HEK293 (cell line): ENCODE measurements around the gene CDK5.

Source experiments
- BCL11B ChIP-seq: fragments of 450-650 bp; formaldehyde crosslinking; IDR thresholded peaks from 2 replicates; pipeline ENCODE4 v1.5.1; 2016; ENCODE audit warnings: low read depth, missing biosample characterization, missing genetic modification characterization
- ELK4 ChIP-seq: IDR thresholded peaks from 2 replicates; pipeline ENCODE4 v1.6.1; 2011; ENCODE audit warnings: mild to moderate bottlenecking, low read depth, low read length, borderline replicate concordance
- GLI2 ChIP-seq: fragments of 450-650 bp; formaldehyde crosslinking; IDR thresholded peaks from 2 replicates; pipeline ENCODE4; 2017; ENCODE audit warnings: missing biosample characterization, missing genetic modification characterization, low read depth, borderline replicate concordance
- GLIS2 ChIP-seq: fragments of 450-650 bp; formaldehyde crosslinking; IDR thresholded peaks from 2 replicates; pipeline ENCODE4 v1.5.1; 2016; ENCODE audit warnings: missing biosample characterization, missing genetic modification characterization
- MYNN ChIP-seq: fragments of 450-650 bp; formaldehyde crosslinking; IDR thresholded peaks from 2 replicates; pipeline ENCODE4 v1.5.1; 2016; ENCODE audit warnings: missing biosample characterization, missing genetic modification characterization, borderline replicate concordance
- SCRT1 ChIP-seq: fragments of 450-650 bp; formaldehyde crosslinking; IDR thresholded peaks from 2 replicates; pipeline ENCODE4 v1.5.1; 2016; ENCODE audit warnings: missing biosample characterization, missing genetic modification characterization, borderline replicate concordance
- ZBTB49 ChIP-seq: fragments of 450-650 bp; formaldehyde crosslinking; IDR thresholded peaks from 2 replicates; pipeline ENCODE4 v1.5.1; 2016; ENCODE audit warnings: missing biosample characterization, missing genetic modification characterization, low read depth
- ZBTB7A ChIP-seq: fragments of 450-650 bp; formaldehyde crosslinking; IDR thresholded peaks from 2 replicates; pipeline ENCODE4 v1.5.1; 2016; ENCODE audit warnings: low read depth, missing biosample characterization, missing genetic modification characterization
- ZBTB8A ChIP-seq: fragments of 450-650 bp; formaldehyde crosslinking; IDR thresholded peaks from 2 replicates; pipeline ENCODE4 v1.5.1; 2016; ENCODE audit warnings: missing biosample characterization, missing genetic modification characterization
- ZFP41 ChIP-seq: fragments of 450-650 bp; formaldehyde crosslinking; IDR thresholded peaks from 2 replicates; pipeline ENCODE4 v1.5.1; 2016; ENCODE audit warnings: missing biosample characterization, missing genetic modification characterization, borderline replicate concordance
- ZNF112 ChIP-seq: fragments of 450-650 bp; formaldehyde crosslinking; IDR thresholded peaks from 2 replicates; pipeline ENCODE4 v1.5.0; 2017; ENCODE audit warnings: missing biosample characterization, missing genetic modification characterization
- ZNF155 ChIP-seq: fragments of 450-650 bp; formaldehyde crosslinking; IDR thresholded peaks from 2 replicates; pipeline ENCODE4 v1.5.1; 2016; ENCODE audit warnings: missing biosample characterization, missing genetic modification characterization
- ZNF18 ChIP-seq: fragments of 450-650 bp; formaldehyde crosslinking; IDR thresholded peaks from 2 replicates; pipeline ENCODE4 v1.5.1; 2016; ENCODE audit warnings: missing biosample characterization, missing genetic modification characterization
- ZNF19 ChIP-seq: fragments of 450-650 bp; formaldehyde crosslinking; IDR thresholded peaks from 2 replicates; pipeline ENCODE4; 2016; ENCODE audit warnings: missing biosample characterization, missing genetic modification characterization, low read depth
- ZNF202 ChIP-seq: fragments of 450-650 bp; formaldehyde crosslinking; IDR thresholded peaks from 2 replicates; pipeline ENCODE4 v1.5.1; 2016; ENCODE audit warnings: missing biosample characterization, missing genetic modification characterization, borderline replicate concordance
- ZNF311 ChIP-seq: fragments of 450-650 bp; formaldehyde crosslinking; IDR thresholded peaks from 2 replicates; pipeline ENCODE4 v1.5.1; 2017; ENCODE audit warnings: missing biosample characterization, missing genetic modification characterization, borderline replicate concordance
- ZNF426 ChIP-seq: fragments of 450-650 bp; formaldehyde crosslinking; IDR thresholded peaks from 2 replicates; pipeline ENCODE4 v1.5.1; 2017; ENCODE audit warnings: missing biosample characterization, missing genetic modification characterization, mild to moderate bottlenecking, inconsistent platforms, moderate library complexity
- ZNF513 ChIP-seq: fragments of 450-650 bp; IDR thresholded peaks from 2 replicates; pipeline ENCODE4 v1.5.1; 2018; ENCODE audit warnings: missing biosample characterization, missing genetic modification characterization
- ZNF626 ChIP-seq: fragments of 450-650 bp; sonication (Bioruptor Pico); formaldehyde crosslinking; IDR thresholded peaks from 2 replicates; pipeline ENCODE4 v1.5.1; 2018; ENCODE audit warnings: missing biosample characterization, missing genetic modification characterization, inconsistent platforms
- ZNF670 ChIP-seq: fragments of 450-650 bp; formaldehyde crosslinking; IDR thresholded peaks from 2 replicates; pipeline ENCODE4 v1.5.1; 2016; ENCODE audit warnings: missing biosample characterization, missing genetic modification characterization, low read depth
- ZNF677 ChIP-seq: fragments of 450-650 bp; IDR thresholded peaks from 2 replicates; pipeline ENCODE4 v1.5.0; 2018; ENCODE audit warnings: missing biosample characterization, mild to moderate bottlenecking, missing genetic modification characterization, moderate library complexity
- ZNF76 ChIP-seq: fragments of 450-650 bp; formaldehyde crosslinking; IDR thresholded peaks from 2 replicates; pipeline ENCODE4; 2016; ENCODE audit warnings: low read depth, missing biosample characterization, missing genetic modification characterization, borderline replicate concordance
- ZNF777 ChIP-seq: fragments of 450-650 bp; formaldehyde crosslinking; IDR thresholded peaks from 2 replicates; pipeline ENCODE4 v1.5.1; 2017; ENCODE audit warnings: missing biosample characterization, missing genetic modification characterization, borderline replicate concordance
- TF ChIP-seq, protein P1 (sequence below): fragments of 450-650 bp; formaldehyde crosslinking; IDR thresholded peaks from 2 replicates; pipeline ENCODE4 v1.5.1; 2016; ENCODE audit warnings: missing biosample characterization, missing genetic modification characterization
- TF ChIP-seq, protein P2 (sequence below): fragments of 450-650 bp; formaldehyde crosslinking; IDR thresholded peaks from 2 replicates; pipeline ENCODE4 v1.5.1; 2016; ENCODE audit warnings: missing biosample characterization, missing genetic modification characterization
- TF ChIP-seq, protein P3 (sequence below): fragments of 450-650 bp; formaldehyde crosslinking; IDR thresholded peaks from 2 replicates; pipeline ENCODE4 v1.5.1; 2016; ENCODE audit warnings: missing biosample characterization, missing genetic modification characterization

CDK5 gene

DNA sequence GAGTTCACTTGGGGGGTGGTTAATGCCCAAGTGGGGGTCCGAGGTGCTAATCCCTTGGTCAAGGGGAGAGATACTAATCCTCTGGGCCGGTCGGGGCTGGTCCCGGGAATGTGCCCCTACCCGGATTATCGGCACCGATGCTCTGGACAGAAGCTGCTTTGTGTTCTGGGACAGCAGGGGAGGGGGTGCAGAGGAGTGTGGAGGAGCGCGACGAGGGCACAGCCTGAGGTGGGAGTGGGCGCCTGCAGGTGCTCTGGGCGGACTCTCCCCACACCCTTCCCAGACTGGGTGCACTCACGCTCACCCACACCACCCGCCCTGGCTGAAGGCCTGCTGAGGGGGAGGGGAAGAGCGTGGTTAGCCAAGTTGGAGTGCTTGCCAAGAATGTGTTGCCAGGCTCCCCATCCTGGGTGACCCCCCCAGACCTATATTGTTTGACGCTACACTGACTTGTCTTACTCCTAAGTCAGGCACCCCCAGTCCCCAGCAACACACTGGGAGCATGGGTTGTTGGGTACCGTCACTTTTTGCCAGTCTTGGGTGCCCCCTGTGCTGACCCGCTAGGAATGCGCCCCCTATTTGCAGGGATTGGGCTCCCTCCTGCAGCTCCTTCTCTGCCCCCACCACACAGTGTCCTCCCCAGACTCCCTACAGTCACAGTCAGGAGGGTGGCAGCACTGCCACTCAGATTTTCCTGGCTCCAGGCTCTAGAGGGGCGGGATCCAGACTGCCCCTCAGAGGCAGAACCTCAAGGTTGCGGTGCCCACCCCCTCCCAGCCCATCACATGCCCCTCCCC lies 2.9 kb upstream of the CDK5 start (continued):
- TF ChIP-seq, protein P1, sequence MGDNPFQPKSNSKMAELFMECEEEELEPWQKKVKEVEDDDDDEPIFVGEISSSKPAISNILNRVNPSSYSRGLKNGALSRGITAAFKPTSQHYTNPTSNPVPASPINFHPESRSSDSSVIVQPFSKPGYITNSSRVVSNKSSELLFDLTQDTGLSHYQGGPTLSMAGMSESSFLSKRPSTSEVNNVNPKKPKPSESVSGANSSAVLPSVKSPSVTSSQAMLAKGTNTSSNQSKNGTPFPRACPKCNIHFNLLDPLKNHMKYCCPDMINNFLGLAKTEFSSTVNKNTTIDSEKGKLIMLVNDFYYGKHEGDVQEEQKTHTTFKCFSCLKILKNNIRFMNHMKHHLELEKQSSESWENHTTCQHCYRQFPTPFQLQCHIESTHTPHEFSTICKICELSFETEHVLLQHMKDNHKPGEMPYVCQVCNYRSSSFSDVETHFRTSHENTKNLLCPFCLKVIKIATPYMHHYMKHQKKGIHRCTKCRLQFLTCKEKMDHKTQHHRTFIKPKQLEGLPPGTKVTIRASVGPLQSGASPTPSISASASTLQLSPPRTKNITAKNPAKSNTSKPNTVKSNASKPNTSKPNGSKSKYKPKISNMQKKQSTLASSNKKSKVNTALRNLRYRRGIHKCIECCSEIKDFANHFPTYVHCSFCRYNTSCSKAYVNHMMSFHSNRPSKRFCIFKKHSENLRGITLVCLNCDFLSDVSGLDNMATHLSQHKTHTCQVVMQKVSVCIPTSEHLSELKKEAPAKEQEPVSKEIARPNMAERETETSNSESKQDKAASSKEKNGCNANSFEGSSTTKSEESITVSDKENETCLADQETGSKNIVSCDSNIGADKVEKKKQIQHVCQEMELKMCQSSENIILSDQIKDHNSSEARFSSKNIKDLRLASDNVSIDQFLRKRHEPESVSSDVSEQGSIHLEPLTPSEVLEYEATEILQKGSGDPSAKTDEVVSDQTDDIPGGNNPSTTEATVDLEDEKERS (tag by site-specific recombination) = no peak
- TF ChIP-seq, protein P2, sequence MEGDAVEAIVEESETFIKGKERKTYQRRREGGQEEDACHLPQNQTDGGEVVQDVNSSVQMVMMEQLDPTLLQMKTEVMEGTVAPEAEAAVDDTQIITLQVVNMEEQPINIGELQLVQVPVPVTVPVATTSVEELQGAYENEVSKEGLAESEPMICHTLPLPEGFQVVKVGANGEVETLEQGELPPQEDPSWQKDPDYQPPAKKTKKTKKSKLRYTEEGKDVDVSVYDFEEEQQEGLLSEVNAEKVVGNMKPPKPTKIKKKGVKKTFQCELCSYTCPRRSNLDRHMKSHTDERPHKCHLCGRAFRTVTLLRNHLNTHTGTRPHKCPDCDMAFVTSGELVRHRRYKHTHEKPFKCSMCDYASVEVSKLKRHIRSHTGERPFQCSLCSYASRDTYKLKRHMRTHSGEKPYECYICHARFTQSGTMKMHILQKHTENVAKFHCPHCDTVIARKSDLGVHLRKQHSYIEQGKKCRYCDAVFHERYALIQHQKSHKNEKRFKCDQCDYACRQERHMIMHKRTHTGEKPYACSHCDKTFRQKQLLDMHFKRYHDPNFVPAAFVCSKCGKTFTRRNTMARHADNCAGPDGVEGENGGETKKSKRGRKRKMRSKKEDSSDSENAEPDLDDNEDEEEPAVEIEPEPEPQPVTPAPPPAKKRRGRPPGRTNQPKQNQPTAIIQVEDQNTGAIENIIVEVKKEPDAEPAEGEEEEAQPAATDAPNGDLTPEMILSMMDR (tag by site-specific recombination) = peak; percentile 85
- TF ChIP-seq ZBTB49 (tag by site-specific recombination) = no peak
- no peak for TF ChIP-seq ZNF426 (tag by site-specific recombination)
- no peak for TF ChIP-seq GLI2 (tag by site-specific recombination)
- TF ChIP-seq ZBTB8A = no peak
- no peak for TF ChIP-seq ZNF311 (tag by site-specific recombination)
- no peak for TF ChIP-seq ZNF18 (tag by site-specific recombination)
- TF ChIP-seq ELK4 = no peak
- TF ChIP-seq ZNF670 = no peak
- no peak for TF ChIP-seq ZNF626 (tag by site-specific recombination)
- no peak for TF ChIP-seq ZNF777
- no peak for TF ChIP-seq ZBTB7A
- TF ChIP-seq ZNF112 = no peak
- TF ChIP-seq ZNF76 (tag by site-specific recombination) = no peak
- no peak for TF ChIP-seq ZNF513
- TF ChIP-seq, protein P3, sequence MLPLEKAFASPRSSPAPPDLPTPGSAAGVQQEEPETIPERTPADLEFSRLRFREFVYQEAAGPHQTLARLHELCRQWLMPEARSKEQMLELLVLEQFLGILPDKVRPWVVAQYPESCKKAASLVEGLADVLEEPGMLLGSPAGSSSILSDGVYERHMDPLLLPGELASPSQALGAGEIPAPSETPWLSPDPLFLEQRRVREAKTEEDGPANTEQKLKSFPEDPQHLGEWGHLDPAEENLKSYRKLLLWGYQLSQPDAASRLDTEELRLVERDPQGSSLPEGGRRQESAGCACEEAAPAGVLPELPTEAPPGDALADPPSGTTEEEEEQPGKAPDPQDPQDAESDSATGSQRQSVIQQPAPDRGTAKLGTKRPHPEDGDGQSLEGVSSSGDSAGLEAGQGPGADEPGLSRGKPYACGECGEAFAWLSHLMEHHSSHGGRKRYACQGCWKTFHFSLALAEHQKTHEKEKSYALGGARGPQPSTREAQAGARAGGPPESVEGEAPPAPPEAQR (tag by site-specific recombination) = no peak
- TF ChIP-seq BCL11B = no peak
- peak; percentile 73 for TF ChIP-seq GLIS2 (tag by site-specific recombination)
- no peak for TF ChIP-seq ZNF155
- TF ChIP-seq SCRT1 (tag by site-specific recombination) = no peak
- no peak for TF ChIP-seq ZNF19 (tag by site-specific recombination)
- no peak for TF ChIP-seq ZFP41 (tag by site-specific recombination)
- no peak for TF ChIP-seq ZNF202 (tag by site-specific recombination)
- TF ChIP-seq MYNN (tag by site-specific recombination) = no peak
- no peak for TF ChIP-seq ZNF677 (tag by site-specific recombination)
